GM19455 (cell line): Measurements from ENCODE around the gene PDE4C.

Source experiments
- ATAC-seq: cut with Tn5 transposase; IDR thresholded peaks from one replicate; pipeline ENCODE4 v1.9.1; 2021; ENCODE audit not compliant: unreplicated experiment

Gene PDE4C

GRCh38 chr19:18202778-18203407 lies 23.3 kb downstream of the PDE4C start:
- no peak for ATAC-seq

- no peak for ATAC-seq
Observed at GRCh38 chr19:18202397-18202777, 23.9 kb downstream of the PDE4C start.

DNA sequence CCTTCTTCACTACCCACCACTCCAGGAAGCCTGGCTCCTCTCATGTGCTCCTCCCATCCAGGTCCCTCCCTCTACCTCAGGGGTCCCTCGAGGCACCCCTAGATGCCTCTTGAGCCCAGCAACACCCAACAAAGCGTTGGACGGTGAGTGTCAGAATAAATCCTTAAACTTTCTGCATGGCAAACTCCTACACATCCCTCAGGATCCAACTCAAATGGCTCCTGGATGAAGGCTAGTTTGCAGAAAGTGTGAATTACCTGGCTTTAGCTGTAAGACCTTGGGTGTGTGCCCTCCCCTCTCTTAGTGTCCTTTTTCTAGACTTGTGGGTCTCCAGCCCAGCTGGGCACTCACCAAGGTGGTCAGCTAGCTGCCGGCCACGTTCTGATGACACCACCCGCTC lies 27.9 kb downstream of the PDE4C start:
- ATAC-seq, result no peak

- ATAC-seq, result no peak
Observed at GRCh38 chr19:18197941-18198340, 28.3 kb downstream of the PDE4C start.

DNA sequence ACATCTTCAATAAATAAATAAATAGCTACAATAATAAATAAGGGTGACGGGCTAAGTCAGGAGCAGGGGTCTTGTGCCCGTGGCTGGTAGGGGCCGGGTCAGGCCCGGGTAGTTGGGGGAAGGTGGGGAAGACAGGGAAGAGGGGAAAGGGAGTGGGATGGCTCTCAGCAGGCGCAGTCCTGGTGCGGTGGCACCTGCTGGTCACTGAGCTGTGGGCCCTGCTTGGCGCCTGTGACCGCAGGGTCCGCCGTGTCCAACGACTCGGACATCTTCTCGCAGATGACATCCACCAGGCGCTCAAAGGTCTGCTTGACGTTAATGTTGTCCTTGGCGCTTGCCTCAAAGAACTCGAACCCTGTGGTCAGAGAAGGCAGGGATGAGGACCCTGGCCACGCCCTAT lies 28.9 kb downstream of the PDE4C start:
- ATAC-seq, result no peak

DNA sequence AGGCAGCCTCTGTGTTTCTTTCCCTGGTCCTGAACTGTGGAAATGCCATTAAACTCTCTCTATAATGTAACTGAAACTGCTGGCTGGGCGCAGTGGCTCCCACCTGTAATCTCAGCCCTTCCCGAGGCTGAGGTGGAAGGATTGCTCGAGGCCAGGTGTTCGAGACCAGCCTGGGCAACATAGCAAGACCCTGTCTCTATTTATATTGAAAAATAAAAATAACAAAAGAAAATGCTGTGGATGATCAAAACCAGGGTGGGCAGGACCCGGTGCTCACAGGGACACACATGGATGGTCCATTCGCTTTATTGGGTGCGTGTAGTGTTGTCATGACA lies 29.8 kb downstream of the PDE4C start:
- no peak for ATAC-seq

DNA sequence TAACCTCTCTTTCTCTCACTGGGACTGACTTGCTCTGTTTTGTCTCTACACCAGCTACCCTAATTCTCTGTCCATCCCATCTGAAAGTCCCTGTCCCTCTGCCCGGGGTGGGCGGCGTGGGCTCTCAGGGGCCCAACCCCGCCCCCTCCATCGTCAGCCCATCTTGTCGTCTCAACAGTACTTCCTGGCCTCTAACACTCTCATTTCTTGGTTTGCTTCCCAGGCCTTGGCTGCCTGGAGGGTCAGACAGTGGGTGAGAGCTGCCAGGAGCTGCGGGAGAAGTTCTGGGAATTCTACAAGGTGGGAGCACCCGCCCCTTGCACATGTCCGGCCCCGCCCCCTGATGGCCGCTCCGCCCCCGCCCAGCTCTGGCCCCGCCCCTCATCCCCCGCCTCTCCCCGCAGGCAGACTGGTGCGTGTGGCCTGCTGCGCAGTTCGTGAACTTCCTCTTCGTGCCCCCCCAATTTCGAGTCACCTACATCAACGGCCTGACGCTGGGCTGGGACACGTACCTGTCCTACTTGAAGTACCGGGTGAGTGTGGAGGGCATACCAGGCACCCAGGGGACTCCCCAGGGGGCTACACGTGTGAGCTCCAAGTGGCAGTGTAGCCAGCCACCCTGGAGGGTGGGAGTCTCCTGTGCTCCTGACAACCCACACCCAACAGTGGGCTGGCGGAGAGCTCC lies 31.5 kb downstream of the PDE4C start:
- no peak for ATAC-seq

DNA sequence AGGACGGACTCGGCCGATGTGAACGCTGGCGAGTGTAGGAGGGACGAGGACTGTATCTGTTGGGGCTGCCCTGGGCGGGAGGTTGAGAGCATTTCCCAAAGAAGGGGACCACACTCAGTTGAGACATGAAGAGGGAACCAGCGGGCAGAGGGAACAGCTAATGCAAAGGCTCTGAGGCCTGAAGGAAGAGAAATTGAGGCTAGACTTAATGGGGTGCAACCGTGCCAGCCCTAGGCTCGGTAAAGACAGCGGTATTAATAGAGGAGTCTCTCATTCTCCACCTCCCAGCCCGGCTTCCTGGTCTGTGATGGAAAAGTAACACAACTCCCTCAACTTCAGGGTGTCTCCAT lies 32.1 kb downstream of the PDE4C start:
- no peak for ATAC-seq

DNA sequence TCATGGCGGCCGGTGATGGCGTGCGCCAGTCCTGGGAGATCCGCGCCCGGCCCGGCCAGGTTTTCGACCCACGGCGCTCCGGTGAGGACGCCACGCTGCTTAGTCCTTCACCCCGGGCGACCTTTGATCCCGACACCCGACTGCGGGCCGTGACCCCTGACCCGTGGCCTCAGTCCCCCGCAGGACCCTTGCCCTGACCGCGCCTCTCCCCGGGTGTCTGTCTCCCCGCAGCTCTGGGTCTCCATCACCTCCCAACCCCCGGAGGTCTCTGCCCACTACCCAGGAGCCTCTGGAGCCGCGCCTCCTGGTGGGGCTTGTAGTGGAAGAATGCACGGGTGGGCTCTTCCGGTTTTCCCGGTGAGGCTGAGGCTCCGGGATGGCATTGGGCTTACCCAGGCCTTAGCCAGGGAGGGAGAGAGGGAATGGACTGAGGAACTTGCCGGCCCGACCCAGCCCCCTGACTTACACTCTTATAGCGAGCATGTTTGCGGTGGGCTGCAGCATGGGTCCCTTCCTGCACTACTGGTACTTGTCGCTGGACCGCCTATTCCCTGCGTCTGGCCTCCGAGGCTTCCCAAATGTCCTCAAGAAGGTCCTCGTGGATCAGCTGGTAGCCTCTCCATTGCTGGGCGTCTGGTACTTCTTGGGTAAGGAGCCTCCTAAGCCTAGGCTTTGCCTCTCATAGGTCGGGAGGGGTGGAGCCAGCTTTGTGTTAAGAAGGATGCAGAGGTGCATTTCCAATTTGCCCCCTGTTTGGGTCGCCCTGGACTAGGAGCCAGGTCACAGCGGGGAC lies 32.7 kb downstream of the PDE4C start:
- peak; percentile 9 for ATAC-seq

DNA sequence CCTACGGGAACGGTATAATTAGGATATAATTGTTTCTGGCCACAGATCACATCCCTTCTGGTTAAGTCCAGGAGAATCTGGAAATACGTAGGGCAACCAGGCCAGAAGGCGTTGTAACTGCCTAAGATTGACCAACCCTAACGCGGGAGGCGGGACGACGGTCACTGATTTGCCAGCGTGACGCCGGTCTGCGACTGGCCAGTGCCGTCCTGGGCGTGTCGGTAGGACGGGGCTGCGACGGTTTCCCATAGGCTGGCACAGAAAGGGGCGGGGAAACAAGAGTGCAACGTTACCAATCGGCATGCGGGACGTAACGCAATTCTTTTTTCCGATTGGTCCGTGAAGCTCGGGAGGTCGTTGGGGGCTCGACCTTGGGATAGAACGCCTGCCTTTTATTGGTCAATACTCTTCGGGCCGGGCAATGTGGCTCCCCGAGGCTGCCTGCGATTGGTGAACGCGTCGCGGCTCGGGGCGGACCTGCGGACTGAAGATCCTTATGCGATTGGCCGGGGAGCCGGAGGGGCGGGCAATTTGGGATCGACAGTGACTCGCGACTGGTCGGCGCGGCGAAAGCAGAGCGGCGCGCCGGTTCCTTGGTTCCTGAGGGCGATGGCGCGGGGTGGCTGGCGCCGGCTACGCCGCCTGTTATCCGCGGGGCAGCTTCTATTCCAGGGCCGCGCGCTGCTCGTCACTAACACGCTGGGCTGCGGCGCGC lies 33.4 kb downstream of the PDE4C start, which contains the start of gene MPV17L2:
Gene MPV17L2 (plus strand): TSS at position 546 of the 715 bp plus-strand sequence. CDS start 64 bp downstream, at position 610.
- ATAC-seq, result peak; percentile 86

DNA sequence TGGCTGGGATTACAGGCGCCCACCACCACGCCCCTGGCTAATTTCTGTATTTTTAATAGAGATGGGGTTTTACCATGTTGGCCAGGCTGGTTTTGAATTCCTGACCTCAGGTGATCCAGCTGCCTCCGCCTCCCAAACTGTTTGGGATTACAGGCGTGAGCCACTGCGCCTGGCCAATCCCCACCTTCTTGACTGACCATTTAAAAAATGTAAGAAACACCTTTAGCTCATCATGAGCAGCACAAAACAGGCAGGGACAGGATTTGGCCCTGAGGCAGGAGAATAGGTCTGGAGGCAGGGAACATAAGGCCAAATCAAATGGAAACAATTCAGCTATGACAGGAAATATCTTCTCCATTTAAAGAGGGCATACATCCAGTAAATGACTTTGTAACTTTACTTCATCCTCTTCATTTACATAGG lies 34.6 kb downstream of the PDE4C start:
- ATAC-seq, result no peak

DNA sequence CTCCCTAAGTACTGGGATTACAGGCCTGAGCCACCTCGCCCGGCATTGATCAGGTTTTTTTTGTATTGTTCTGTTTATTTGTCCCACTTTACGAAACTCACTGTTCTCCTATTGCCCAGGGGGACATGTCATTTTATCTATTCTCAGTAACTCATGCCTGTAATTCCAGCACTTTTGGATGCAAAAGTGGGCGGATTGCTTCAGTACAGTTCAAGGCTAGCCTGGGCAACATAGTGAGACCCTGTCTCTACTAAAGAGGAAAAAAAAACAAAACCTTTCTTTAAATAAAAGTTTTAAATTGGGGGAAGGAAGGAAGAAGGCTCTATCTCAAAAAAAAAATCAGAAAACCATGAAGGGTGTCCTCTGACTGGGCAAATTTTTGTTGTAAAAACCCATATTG lies 36.0 kb downstream of the PDE4C start:
- no peak for ATAC-seq

GRCh38 chr19:18185538-18185937 lies 40.7 kb downstream of the PDE4C start:
- ATAC-seq, result no peak

- ATAC-seq, result no peak
Observed at GRCh38 chr19:18183529-18183928, 42.7 kb downstream of the PDE4C start.

DNA sequence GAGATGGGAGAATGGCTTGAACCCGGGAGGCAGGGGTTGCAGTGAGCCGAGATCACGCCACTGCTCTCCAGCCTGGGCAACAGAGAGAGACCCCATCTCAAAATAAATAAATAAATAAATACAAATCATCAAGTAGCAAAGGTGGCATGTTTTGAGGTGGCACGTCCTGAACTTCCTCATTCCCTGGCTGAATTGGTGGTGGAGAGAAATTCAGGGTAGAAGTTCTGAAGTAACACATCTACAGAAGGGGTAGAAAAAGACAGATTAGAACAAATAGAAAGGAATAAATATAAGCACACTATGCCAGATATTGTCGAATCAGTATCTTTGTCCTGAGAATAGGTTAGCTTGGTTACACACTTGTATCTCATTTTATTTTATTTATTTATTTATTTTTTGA lies 46.3 kb downstream of the PDE4C start:
- ATAC-seq, result no peak

GRCh38 chr19:18176367-18177310 lies 49.6 kb downstream of the PDE4C start:
- ATAC-seq, result no peak

- no peak for ATAC-seq
Observed at GRCh38 chr19:18174983-18175382, 51.3 kb downstream of the PDE4C start.
